NCI-H2029 (cell line): ENCODE measurements around the gene MARF1.
"Not testable (repeated sequence)": the region's sequence is repeated elsewhere in the genome, so short reads cannot be mapped to it uniquely, and the experiment has no call there.

Experiments
- DNase-seq: peaks from one replicate; lab custom pipeline; 2025; lab: John Stamatoyannopoulos, UW

The MARF1 gene

DNA sequence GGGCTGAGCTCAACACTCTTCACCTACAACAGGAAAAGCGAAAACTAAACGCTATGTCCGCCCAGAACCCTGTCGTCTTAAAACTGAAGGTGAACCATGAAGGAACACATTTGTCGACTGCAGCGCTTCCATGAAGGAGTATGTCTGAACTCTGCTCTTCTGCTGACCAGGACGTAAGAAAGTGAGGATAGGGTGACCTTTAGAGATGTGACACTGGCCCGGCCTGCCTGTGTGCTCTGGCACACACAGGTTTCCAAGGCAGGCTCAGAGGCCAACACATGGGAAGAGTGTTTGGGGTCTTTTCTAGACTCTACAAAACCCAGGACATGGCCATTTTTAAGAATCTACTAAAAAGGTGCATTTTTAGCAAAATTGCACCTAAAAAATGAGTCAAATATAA lies 21.1 kb downstream of the MARF1 start:
- no peak for DNase-seq

DNA sequence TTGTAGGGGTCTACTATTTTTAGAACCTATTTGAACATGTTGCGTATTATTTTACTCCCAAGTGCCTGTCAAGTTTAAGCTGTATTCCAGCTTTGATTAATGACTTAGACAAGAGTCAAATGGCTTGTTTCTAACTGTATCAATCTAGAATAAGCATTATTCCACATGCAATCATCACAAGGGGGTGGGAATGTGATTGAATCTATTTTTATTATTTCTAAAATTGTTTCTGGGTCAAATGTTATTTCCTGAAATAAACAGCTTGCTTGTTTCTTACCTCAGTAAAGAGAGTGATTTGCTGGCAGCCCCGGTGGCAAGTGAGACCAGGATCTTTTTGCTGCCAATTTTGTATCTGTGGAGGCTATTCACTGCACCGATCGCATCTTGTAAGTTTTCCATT lies 21.5 kb downstream of the MARF1 start:
- DNase-seq = no peak

- no peak for DNase-seq
Observed at GRCh38 chr16:15620611-15621195, 22.3 kb downstream of the MARF1 start.

GRCh38 chr16:15618392-15618791 lies 24.6 kb downstream of the MARF1 start:
- no peak for DNase-seq

DNA sequence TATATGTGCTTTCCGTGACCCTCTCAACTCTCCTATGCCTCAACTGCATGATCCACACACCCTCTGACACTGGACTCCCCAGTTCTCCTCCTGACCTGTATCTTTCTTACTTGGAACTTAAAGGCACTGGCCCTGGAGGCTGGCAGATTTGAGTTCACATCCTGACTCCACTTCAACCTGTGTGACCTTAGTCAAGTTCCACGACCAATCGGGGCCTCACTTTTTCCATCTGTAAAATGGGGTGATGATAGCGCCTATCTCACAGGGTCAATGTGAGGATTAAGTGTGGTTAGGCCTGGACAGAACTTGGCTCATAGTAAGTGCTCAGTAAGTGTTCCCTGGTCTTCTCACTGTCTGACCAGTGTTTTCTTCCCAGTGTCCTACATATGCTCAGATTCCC lies 25.1 kb downstream of the MARF1 start:
- DNase-seq = no peak

GRCh38 chr16:15616475-15617165 lies 26.3 kb downstream of the MARF1 start:
- DNase-seq = no peak

DNA sequence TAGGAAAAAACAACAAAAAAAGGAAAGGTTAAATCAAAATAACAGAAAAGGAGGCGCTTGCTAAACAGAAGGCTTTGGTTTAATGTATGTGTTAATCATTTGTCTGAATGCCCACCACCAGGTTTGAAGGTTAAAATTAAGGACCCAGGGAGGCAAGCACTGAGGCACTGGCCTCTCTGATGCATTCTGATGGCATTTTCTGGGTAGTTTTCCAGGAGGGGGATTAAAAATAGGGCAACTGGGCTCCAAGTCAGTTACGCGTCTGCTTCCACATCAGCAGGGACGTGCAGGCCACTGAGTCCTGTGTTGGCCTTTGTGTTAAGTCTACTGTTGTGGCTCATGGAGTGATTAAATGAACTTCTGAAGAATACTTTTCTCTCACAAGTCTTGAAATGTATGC lies 26.9 kb downstream of the MARF1 start:
- no peak for DNase-seq

DNA sequence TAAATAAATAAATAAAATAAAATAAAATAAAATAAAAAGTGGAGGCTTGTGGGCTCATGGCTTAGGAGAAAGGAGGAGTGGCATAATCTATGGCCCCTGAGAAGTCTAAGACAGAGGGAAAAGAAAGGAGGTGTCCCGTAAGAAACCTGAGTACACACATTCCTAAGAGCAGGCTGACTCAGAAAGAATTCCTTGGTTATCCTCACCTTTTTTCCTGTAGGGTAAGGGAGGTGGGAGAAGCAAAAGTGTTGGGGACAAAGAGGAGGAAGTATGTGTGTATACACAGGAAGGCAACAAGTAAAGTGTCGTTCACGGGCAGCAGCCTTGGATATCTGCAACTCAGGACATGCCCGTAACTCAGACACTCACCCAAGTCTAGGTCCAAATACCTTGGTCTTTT lies 29.3 kb downstream of the MARF1 start:
- no peak for DNase-seq

DNA sequence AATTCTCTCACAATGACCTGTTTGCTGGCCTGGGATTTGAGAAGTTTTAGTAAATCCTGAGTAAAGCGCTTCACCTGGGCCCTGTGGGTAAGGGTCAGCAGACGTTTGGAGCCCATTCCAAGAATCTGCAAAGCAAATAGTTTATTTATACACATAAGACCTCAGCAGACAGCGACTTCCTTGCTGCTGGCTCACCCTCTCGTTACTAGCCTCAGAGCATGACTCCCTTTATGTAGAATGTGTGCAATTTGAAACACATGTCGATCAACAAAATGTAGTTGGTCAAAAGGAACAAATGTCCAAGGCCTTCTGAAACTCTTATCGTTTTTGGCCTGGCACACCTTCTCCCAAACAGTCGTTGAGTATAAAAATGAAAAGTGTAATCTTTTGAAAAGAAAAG lies 31.3 kb downstream of the MARF1 start:
- DNase-seq = no peak

DNA sequence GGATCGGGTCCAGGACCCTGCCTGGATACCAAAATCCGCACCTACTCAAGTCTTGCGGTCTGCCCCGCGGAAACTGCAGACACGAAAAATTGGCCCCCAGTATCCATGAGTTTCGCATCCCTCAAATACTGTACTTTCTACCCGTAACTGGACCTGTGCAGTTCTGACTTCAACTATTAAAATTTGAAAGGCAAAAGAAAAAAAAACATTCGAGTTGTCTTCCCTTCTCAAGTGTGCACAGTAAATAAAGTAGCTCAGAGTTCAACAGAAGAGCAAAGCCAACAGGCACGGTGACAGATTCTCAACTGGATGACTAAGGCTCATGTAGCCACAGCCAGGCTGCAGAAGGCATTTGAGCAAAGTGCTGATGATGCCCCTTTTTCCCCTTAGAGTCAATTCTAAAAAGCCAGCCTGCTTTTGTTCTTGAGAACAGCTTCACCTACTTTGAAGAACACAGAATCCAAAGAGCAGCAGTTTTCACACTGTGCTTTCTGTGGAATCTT lies 32.5 kb downstream of the MARF1 start:
- no peak for DNase-seq

GRCh38 chr16:15609286-15609649 lies 33.7 kb downstream of the MARF1 start:
- no peak for DNase-seq

DNA sequence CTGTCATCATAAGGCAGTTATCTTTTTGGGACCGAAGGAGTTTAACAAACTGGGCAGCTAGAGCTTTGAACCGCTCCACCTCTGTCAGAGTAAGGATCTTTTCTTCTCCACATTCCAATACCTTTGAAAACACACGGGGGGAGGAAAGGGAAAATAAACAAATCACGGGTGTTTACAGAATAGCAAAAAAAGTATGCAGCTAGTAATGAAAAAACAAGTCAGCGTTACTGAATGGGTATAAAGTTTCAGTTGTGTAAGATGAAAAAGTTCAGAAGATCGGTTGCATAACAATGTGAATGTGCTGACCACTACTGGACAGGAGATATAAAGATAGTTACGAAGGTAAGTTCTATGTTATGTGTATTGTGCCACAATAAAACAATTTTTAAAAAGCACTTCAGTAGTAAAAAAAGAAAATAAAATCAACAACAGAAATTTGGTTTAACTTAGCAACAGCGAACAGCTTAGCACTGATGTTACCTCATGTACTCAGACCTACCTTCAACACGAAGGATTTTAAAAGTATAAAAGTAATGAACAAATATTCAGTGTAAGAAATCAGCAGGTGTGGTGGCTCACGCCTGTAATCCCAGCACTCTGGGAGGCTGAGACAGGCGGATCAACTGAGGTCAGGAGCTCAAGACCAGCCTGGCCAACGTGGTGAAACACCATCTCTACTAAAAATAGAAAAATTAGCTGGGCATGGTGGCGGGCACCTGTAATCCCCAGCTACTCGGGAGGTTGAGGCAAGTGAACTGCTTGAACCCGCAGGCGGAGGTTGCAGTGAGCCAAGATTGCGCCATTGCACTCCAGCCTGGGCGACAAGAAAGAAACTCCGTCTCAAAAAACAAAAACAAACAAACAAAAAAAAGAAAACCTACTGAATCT lies 34.3 kb downstream of the MARF1 start:
- no peak for DNase-seq

- DNase-seq = no peak
Observed at GRCh38 chr16:15607700-15608396, 35.1 kb downstream of the MARF1 start.

- DNase-seq = not testable (repeated sequence)
Observed at GRCh38 chr16:15607221-15607699, 35.7 kb downstream of the MARF1 start.

- no peak for DNase-seq
Observed at GRCh38 chr16:15606518-15607220, 36.3 kb downstream of the MARF1 start.

GRCh38 chr16:15605839-15606517 lies 37.0 kb downstream of the MARF1 start:
- DNase-seq = no peak

- no peak for DNase-seq
Observed at GRCh38 chr16:15604460-15605440, 38.2 kb downstream of the MARF1 start.

- DNase-seq = no peak
Observed at GRCh38 chr16:15602285-15603044, 40.5 kb downstream of the MARF1 start.
